ENCODE results near the gene EDC3. TPM values are rescaled to one million over a fixed set of nuclear protein-coding genes. Genes with fewer than 3 reads are reported as not detected.

The EDC3 gene
- total and polyA plus RNA-seq, 2 experiments from 2014 or later = 13.8 to 26.5 TPM

DNA sequence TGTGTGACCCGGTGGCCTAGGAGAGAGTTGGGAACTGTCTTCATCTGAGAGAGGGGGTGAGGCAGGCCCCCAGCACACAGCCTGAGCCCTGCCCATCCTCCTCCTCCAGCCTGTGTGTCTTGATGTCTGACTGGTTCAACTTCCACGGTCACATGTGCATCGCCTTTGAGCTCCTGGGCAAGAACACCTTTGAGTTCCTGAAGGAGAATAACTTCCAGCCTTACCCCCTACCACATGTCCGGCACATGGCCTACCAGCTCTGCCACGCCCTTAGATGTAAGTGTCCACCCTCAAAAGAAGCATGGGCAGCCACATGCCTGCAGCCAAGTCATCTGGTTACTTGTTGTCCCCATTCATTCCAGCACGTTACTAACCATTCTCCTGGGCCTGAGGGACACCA is 70.1 kb downstream of the EDC3 start:
- ATAC-seq (no peak), DNase-seq (ENCODE audit: low spot score) (no peak)
- Mint-ChIP-seq H3K4me3 (no peak overlapping the region), H3K9me3 (no peaks in the 10 kb centered on the region; the same call in 2 of the 3 replicates), H3K36me3 (ENCODE audit: low read depth) (peaks cover 86% of the 10 kb centered on the region), H3K4me1 (peaks cover 13% of the 10 kb centered on the region), H3K27ac (no peak overlapping the region), H3K27me3 (ENCODE audit: insufficient read depth, low read depth, poor library complexity) (peaks cover 19% of the 10 kb centered on the region)
- Histone ChIP-seq H3K4me1 (ENCODE audit: insufficient read depth) (no peaks in the 10 kb centered on the region), H3K4me3 (no peak overlapping the region), H2AFZ (no peak overlapping the region), H3K4me2 (no peak overlapping the region), H3K79me2 (replicated peaks; ENCODE audit: insufficient read depth) (peaks cover 7% of the 10 kb centered on the region; the same call in 1 of the 2 replicates), H3K27me3 (ENCODE audit: insufficient read depth) (no peaks in the 10 kb centered on the region), H3K9me2 (ENCODE audit: insufficient read depth) (no peaks in the 10 kb centered on the region), H4K20me1 (replicated peaks; ENCODE audit: insufficient read depth) (peaks cover 14% of the 10 kb centered on the region), H3F3A (replicated peaks; ENCODE audit: low read depth) (peaks cover 11% of the 10 kb centered on the region; the same call in 1 of the 2 replicates), H3K27ac (ENCODE audit: low read depth) (no peak overlapping the region), H3K36me3 (ENCODE audit: insufficient read depth) (peaks cover 16% of the 10 kb centered on the region; the same call in 1 of the 2 replicates)
- no peak for TF ChIP-seq CREB1 (CRISPR knock-in tag; IDR thresholded peaks at IDR 0.05; ENCODE audit: low read depth)

DNA sequence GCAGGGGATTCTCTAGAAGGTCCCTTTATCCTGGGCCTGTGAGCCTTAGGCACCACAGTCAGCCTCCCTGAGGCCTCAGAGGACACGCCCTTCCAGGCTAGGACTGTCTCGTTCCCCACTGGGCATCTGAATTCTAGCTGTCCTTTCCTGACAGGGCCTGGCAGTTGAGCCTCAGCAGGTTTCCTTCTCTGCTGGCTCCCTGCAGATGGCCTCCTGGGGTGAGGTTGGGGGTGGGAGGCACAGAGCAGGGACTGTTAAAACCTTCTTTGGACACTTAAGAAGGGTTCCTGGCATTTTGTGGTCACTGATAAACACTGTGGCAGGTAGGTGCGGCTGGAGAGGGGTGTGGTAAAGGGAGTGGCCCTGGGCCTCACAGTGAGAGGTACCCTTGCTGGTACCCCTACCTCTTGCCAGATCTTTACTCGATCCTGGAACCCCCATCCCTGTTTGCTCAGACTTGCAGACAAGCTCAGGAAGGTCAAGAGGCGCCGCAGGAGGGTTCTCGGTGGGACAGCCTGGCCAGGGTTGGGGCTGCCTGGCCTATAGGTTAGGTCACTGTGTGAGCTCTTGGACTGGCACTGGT is 71.7 kb downstream of the EDC3 start:
- H3K4me1 ChIP-seq (ENCODE audit: insufficient read depth) = no peaks in the 10 kb centered on the region
- peaks cover 18% of the 10 kb centered on the region; the same call in 1 of the 2 replicates for H3F3A ChIP-seq (replicated peaks; ENCODE audit: low read depth)
- no peak overlapping the region for H3K4me3 Mint-ChIP-seq
- peaks cover 14% of the 10 kb centered on the region for H4K20me1 ChIP-seq (replicated peaks; ENCODE audit: insufficient read depth)
- H3K27ac Mint-ChIP-seq = no peak overlapping the region
- TF ChIP-seq, protein P1, sequence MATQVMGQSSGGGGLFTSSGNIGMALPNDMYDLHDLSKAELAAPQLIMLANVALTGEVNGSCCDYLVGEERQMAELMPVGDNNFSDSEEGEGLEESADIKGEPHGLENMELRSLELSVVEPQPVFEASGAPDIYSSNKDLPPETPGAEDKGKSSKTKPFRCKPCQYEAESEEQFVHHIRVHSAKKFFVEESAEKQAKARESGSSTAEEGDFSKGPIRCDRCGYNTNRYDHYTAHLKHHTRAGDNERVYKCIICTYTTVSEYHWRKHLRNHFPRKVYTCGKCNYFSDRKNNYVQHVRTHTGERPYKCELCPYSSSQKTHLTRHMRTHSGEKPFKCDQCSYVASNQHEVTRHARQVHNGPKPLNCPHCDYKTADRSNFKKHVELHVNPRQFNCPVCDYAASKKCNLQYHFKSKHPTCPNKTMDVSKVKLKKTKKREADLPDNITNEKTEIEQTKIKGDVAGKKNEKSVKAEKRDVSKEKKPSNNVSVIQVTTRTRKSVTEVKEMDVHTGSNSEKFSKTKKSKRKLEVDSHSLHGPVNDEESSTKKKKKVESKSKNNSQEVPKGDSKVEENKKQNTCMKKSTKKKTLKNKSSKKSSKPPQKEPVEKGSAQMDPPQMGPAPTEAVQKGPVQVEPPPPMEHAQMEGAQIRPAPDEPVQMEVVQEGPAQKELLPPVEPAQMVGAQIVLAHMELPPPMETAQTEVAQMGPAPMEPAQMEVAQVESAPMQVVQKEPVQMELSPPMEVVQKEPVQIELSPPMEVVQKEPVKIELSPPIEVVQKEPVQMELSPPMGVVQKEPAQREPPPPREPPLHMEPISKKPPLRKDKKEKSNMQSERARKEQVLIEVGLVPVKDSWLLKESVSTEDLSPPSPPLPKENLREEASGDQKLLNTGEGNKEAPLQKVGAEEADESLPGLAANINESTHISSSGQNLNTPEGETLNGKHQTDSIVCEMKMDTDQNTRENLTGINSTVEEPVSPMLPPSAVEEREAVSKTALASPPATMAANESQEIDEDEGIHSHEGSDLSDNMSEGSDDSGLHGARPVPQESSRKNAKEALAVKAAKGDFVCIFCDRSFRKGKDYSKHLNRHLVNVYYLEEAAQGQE (IDR thresholded peaks at IDR 0.05; ENCODE audit: unreplicated experiment) = no peak
- TF ChIP-seq STAT1 (IDR thresholded peaks at IDR 0.05; ENCODE audit: unreplicated experiment) = no peak
- TF ChIP-seq, protein P2, sequence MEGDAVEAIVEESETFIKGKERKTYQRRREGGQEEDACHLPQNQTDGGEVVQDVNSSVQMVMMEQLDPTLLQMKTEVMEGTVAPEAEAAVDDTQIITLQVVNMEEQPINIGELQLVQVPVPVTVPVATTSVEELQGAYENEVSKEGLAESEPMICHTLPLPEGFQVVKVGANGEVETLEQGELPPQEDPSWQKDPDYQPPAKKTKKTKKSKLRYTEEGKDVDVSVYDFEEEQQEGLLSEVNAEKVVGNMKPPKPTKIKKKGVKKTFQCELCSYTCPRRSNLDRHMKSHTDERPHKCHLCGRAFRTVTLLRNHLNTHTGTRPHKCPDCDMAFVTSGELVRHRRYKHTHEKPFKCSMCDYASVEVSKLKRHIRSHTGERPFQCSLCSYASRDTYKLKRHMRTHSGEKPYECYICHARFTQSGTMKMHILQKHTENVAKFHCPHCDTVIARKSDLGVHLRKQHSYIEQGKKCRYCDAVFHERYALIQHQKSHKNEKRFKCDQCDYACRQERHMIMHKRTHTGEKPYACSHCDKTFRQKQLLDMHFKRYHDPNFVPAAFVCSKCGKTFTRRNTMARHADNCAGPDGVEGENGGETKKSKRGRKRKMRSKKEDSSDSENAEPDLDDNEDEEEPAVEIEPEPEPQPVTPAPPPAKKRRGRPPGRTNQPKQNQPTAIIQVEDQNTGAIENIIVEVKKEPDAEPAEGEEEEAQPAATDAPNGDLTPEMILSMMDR (conservative IDR thresholded peaks at IDR 0.05; ENCODE audit: low read depth in 2 of 2) = no peak
- TF ChIP-seq ZNF114 (CRISPR knock-in tag; IDR thresholded peaks at IDR 0.05) = no peak
- peaks cover 23% of the 10 kb centered on the region for H3K27me3 Mint-ChIP-seq (ENCODE audit: insufficient read depth, low read depth, poor library complexity)
- peaks cover 96% of the 10 kb centered on the region for H3K36me3 Mint-ChIP-seq (ENCODE audit: low read depth)
- H3K9me2 ChIP-seq (ENCODE audit: insufficient read depth) = no peaks in the 10 kb centered on the region
- H3K4me2 ChIP-seq = no peak overlapping the region
- no peak overlapping the region for H3K4me3 ChIP-seq
- no peak overlapping the region for H3K27ac ChIP-seq (ENCODE audit: low read depth)
- DNase-seq (ENCODE audit: low spot score) = no peak
- H3K4me1 Mint-ChIP-seq = peaks cover 13% of the 10 kb centered on the region
- H3K27me3 ChIP-seq (ENCODE audit: insufficient read depth) = no peaks in the 10 kb centered on the region
- H3K36me3 ChIP-seq (ENCODE audit: insufficient read depth) = peaks cover 24% of the 10 kb centered on the region; the same call in 1 of the 2 replicates
- H2AFZ ChIP-seq = no peak overlapping the region
- H3K79me2 ChIP-seq (replicated peaks; ENCODE audit: insufficient read depth) = peaks cover 7% of the 10 kb centered on the region; the same call in 1 of the 2 replicates
- no peaks in the 10 kb centered on the region; the same call in 2 of the 3 replicates for H3K9me3 Mint-ChIP-seq
- no peak for ATAC-seq

Data from GM23338 (cell line).